ENCODE results near the gene AP3S2. TPM values are rescaled to one million over a fixed set of nuclear protein-coding genes. Genes with fewer than 3 reads are reported as not detected.

AP3S2 gene
- total and polyA plus RNA-seq, 2 of the 8 experiments (the other 6 are each of a cell fraction or from before 2014, with no cell fraction given): 19.2 to 45.4 TPM

DNA sequence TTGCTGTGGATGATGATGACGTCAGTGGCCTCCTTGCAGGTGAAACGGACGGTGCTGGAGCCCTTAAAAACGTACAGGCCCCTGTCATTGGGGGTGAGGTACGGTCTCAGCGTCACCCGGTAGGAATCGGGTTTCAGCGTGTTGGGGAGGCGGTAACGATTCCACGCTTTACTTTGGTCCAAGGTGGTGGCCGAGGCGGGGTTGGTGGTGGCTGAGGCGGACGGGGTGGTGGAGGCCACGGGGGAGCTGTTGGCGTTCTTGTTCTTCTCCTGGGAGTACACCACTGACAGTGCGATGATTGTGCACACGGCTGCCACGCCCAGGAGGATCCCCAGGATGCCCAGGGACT, 87.6 kb downstream of the AP3S2 start:
- Histone ChIP-seq H3K79me2 (ENCODE audit: control insufficient read depth in 1 of 2, insufficient read depth in 2 of 2, low read length in 2 of 2) (no peaks in the 10 kb centered on the region), H3K4me3 (ENCODE audit: extremely low read depth in 1 of 4, insufficient read depth in 2 of 4, low read depth in 3 of 4, low read length in 4 of 4) (no peak overlapping the region), H3K23me2 (ENCODE audit: low read depth, low read length) (no peaks in the 10 kb centered on the region), H2BK12ac (ENCODE audit: low read depth, low read length) (peak overlapping the region; percentile 39; the same call in 1 of the 2 replicates), H3K23ac (ENCODE audit: insufficient read length) (no peak overlapping the region), H3K79me1 (ENCODE audit: low read depth, low read length) (no peaks in the 10 kb centered on the region), H2AFZ (ENCODE audit: low read length) (no peak overlapping the region), H4K20me1 (replicated peaks in 1 of 2; ENCODE audit: control insufficient read depth in 1 of 2, insufficient read depth in 2 of 2, low read length in 2 of 2) (no peaks in the 10 kb centered on the region), H2BK120ac (replicated peaks; ENCODE audit: low read depth, low read length) (no peak overlapping the region), H3K27ac (ENCODE audit: low read depth, low read length) (no peak overlapping the region), H3K36me3 (ENCODE audit: control insufficient read depth in 2 of 4, insufficient read depth in 4 of 4, low read length in 3 of 4) (no peaks in the 10 kb centered on the region), H2BK15ac (ENCODE audit: low read length) (no peak overlapping the region), H3K18ac (ENCODE audit: extremely low read depth, low read length) (no peak overlapping the region), H4K5ac (ENCODE audit: insufficient read length, low read depth, low read length) (no peak overlapping the region), H3K27me3 (replicated peaks in 1 of 4; ENCODE audit: control insufficient read depth in 3 of 4, extremely low read depth in 1 of 4, insufficient read depth in 3 of 4, low read length in 3 of 4) (no peaks in the 10 kb centered on the region), H3K4ac (replicated peaks; ENCODE audit: insufficient read length, low read depth, low read length) (no peak overlapping the region), H4K8ac (ENCODE audit: extremely low read depth, insufficient read depth, low read length) (peak overlapping the region; percentile 42; the same call in 1 of the 2 replicates), H2AK5ac (ENCODE audit: low read depth, low read length) (no peak overlapping the region), H3K14ac (ENCODE audit: insufficient read length) (no peak overlapping the region), H3K4me1 (replicated peaks in 1 of 4; ENCODE audit: control insufficient read depth in 3 of 4, insufficient read depth in 4 of 4, low read length in 3 of 4) (peaks cover 0 to 13% (median 1%) of the 10 kb centered on the region in 4 experiments; a peak in 4 of 7 replicates), H3K9ac (replicated peaks in 1 of 4; ENCODE audit: extremely low read depth in 1 of 4, low read depth in 3 of 4, low read length in 3 of 4) (no peak overlapping the region), H4K91ac (replicated peaks; ENCODE audit: insufficient read length, low read length) (no peak overlapping the region), H2BK20ac (ENCODE audit: low read length) (no peak overlapping the region), H3K4me2 (ENCODE audit: insufficient read depth in 1 of 2, low read depth in 2 of 2, low read length in 2 of 2) (no peak overlapping the region), H3K9me3 (ENCODE audit: insufficient read depth in 2 of 2, low read depth in 1 of 2, low read length in 1 of 2) (no peaks in the 10 kb centered on the region), H3K56ac (replicated peaks; ENCODE audit: insufficient read length, low read depth, low read length) (no peak overlapping the region), H2BK5ac (ENCODE audit: low read depth, low read length) (0 out of 2 replicates have a peak overlapping the region, but pooled peaks have one; percentile 71)
- ChIA-PET POLR2A (ENCODE audit: partially characterized antibody) (interaction anchor here (1.4 kb wide), 1 partner anchor 23 kb away, joined by 4 read pairs; no protein-coding TSS in a partner anchor), CTCF (ENCODE audit: partially characterized antibody) (interaction anchor here (0.9 to 2.8 kb wide), 6 partner anchors 8 to 82 kb away, joined by 4 to 11 read pairs (median 4); no protein-coding TSS in a partner anchor)
- DNase-seq (ENCODE audit: low read depth in 1 of 2, low spot score in 2 of 2) (no peak), FAIRE-seq (no peak)
- 91% methylated on average over 14 of the region's 21 CpGs; no CpG with 5 or more reads in 1 of the 2 experiments for WGBS, 2 experiments (ENCODE audit: extremely low coverage in 1 of 2, insufficient coverage in 1 of 2, insufficient read length in 1 of 2, insufficient replicate concordance in 2 of 2, low coverage in 1 of 2, low lambda C conversion rate in 2 of 2, missing lambda C conversion rate in 1 of 2)
- no peak for TF ChIP-seq EZH2 (IDR thresholded peaks at IDR 0.05; ENCODE audit: low read depth, low read length, severe bottlenecking)
- TF ChIP-seq YY1 (IDR thresholded peaks at IDR 0.05; ENCODE audit: low read depth, low read length): no peak
- no peak for TF ChIP-seq POU5F1 (IDR thresholded peaks at IDR 0.05; ENCODE audit: low read depth, low read length)
